Amygdala (tissue), 56 donors: Measurements from ENCODE around the gene KRT1.

Source experiments
- DNase-seq, 56 donors: peaks; one replicate each; lab custom pipeline; 2025; lab: John Stamatoyannopoulos, UW

The KRT1 gene

DNA sequence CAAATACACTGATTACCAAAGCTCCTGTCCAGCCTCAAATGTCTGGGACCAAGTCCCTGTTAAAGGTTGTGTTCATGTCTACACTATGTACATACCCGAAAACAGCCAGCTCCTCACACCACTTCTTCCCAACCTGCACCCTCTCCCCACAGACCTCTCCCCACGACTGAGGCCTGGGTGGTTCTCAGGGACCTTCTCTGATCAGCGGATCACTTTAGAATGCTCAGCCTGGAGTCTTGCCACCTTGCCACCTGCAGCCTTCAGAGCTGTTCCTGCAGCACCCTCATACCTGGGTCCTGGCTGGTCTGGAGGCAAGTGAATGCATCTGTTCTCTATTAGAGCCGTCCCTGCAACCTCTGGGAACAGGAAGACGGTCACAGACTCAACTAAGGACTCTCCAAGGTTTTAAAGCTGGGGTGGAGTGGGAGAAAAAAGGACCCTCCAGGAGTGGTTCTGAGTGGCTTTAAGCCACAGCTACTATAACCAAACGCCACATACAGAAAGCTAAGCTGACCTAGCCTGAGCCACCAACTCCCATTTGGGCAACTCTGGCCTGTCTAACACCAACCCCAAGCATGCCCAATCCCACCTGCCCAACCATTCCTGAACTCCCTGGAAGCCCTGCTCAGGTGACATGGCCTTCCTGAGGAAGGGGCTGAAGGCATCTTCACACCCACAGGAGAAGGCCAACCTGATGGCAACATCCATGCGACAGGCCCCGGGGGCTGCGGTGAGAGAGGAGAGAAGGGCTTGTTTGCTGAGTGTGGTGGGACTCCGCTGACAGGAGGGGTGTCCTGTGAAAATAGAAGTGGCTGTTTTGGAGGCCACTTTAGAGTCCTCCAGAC lies 36.8 kb downstream of the KRT1 start:
- DNase-seq = no peak

DNA sequence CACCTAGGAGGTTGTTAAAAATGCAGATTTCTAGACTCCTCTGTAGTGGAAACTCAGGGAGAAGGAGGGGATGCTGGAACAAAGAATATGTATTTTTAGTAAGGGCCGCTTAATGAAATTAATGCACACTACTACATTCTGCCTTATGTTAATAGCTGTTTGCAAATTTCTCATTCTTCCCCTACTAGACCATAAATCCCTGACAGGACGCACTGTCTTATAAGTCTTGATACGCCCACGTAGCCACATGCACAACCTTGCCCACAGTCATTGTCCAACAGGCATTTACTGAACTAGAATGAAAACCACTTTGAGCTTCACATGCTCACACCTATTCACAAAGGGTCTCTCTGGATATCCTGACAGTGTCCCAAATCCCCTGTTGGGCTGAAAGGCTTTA lies 38.7 kb downstream of the KRT1 start:
- no peak for DNase-seq

DNA sequence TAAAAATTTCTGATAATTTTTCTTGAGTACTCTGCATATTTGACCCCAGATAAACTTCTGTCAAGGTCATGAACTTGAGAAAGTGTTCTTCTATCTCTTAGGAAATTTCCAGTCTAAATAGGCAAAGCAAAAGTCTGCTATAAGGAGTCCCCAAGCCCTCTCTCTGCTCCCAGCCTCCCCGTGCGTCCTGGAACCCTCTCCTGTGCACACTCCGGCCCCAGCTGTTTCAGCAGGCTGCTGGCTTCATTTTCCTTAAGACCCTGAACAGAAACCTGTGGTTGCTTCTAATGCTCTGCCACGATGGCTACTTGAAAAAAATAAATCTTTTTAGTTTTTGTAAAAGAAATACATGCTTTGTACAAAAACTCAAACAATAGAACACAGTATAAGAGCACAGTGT lies 42.9 kb downstream of the KRT1 start:
- DNase-seq = no peak

DNA sequence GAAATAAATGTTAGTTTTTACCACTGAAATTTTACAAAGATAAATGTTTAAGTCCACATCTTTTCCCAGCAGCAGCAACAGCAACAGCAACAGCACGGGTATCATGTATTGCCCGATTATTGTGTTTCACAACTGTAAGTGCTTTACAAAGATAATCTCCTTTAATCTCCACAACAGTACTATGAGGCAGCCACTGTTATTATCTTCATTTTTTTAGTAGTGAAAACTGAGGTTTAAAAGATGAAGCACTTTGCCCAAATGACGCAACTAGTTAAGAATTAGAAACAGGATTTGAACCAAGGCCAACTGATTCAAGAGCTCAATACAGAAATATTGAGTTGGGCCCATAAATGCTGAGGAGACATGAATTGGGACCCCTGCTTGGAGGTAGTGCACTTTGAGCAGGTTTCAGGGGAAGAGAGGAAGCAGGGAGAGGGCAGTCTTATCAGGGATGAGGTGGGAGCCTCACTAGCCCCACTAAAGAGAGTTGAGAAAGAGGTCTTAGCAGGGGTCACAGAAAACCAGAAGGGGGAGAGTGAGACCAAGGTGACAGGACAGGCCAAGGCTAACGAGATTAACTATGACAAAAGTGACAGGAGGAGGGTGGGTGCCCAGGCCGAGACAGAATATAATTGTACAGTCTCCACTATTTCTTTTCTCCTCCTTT lies 43.5 kb downstream of the KRT1 start:
- no peak for DNase-seq

DNA sequence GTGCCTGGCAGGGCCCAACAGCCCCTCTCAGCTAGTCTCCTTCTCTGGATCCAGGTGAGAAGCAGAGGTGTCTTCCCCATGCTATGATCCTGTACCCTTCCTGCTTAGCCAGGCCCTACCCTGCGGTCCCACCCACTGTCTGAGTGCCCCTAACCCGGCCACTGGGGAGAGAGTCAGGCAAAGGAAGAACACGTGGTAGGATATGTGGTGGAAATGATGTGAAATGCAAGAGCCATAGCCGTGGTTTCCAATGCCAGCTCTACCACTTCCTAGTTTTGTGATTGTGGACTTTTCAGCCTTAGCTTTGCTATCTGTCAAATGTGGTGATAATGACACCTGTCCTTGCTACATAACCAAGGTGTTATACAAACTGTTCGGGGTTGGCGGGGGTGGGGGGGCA lies 44.0 kb downstream of the KRT1 start:
- DNase-seq = no peak

DNA sequence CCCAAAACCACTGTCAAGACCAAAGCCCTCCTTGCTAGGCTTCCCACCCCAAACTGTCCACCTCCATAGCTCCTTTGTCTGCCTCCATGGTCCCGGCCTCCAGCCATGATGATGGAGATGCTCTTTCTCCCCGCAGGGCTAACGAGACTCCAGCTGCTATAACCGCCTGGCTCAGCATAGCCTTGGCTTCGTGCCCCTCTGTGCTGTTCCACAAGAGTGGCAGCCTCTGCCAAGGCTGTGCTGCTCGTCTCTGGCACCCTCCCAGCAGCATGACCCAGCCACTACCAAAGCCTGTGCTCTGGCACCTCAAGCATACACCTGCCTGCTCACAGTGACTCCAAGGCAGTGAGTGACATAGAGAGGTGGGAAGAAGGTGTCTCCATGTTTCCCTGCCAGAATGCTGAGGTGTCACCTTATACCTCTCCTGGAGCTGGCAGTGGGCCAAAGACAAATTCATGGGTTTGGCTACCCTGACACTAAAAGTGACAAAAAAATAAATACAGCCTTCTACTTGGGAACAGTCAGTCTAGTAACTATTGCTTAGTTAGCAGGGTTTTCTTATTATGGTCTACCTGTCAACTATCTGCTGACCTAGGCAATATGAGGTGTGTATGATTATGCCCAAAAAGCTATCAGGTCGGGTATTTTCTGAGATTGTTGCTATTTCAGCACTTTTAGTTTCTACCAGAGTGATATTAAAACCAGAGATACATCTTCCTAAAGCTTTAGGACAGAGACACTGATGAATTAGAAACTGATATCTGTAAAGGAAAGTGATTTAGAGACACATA lies 45.7 kb downstream of the KRT1 start:
- DNase-seq = peak in 55 of 56 donors; percentile 9 to 88 (median 52)

DNA sequence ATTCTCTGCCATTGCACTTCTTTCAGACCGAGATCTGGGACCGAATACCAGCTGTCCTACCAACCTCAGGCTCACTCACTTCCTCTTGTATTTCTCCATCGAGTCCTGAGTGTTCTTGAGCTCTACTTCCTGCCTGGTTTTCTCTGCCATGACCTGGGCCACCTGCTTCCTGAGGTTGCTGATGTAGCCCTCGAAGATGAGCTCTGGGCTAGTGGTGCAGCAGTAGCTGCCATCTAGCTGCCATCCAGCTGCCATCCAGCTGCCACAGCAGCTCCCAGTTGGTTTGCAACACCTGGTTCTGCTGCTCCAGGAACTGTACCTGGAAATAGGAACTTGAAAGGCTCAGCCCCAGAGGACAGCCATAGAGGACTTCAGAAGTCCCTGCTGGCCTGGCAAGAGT lies 46.8 kb downstream of the KRT1 start:
- no peak for DNase-seq

DNA sequence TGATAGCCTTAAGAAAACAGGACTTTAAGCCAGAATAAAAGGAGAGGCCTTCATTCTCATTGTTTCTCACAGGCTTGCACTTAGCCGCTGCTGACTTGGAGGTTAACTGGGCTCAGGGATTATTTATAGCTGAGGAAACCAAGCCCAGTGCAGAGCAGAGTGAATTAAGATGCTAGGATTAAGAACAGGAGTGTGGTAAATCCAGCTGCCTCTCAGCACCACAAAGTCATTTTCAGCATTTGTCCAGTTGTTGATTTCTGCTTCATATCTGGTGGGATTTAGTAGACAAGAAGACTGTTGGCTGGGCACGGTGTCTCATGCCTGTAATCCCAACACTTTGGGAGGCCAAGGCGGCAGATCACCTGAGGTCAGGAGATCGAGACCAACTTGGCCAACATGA lies 47.6 kb downstream of the KRT1 start:
- DNase-seq = no peak

DNA sequence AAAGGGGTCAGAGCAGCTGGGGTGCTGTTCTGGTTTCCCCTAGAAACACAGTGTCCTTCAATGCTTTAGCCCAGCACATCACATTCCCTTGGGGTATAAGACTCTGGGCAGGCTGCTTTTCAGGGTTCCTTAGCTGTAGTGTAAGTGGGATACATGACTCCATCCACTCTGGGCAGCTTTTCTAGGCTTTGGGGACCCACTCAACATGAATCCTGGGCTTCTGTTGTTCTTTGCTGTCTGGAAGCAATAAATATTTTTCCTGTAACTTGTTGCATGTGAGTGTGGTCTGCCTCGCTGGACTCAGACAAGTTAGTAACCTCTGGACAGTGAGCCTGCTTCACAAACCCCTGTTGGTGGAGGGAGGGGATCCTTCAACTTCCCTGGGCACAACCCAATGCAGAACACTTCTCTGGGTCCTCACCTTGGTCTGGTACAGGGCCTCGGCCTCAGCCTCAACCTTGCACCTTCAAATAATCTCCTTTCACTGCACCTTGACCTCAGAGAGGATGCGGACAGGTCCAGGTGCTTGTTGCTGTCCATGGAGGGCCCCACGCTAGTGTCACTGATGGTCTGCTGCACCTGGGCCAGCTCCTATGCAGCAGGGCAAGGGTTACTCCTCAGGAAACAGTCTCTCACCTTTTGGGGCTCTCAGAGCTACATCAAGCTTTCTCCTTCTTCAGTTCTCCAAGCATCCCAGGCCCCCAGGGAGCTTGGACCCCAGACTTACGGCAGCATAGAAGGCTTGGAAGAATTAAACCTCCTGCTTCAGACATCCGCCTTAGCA lies 48.3 kb downstream of the KRT1 start:
- DNase-seq = no peak

DNA sequence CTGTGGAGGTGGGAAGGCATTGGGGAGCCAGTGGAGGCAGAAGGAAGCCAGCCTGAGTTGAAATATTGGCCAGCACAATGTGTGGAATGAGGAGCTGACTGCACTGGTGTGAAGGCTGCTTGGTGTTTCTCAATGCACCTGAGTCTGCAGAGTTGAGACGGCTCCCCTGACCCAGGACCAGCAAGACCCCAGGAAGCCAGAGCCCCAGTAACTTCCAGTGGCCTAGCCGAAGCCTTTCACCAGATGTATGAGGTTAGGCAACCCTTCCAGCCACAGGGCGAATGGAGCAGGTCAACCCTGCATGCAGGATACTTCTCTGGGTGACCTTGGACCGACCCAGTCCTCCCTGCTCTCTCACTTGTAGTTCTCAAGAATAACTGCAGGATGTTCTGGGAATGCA lies 48.9 kb downstream of the KRT1 start:
- no peak for DNase-seq

DNA sequence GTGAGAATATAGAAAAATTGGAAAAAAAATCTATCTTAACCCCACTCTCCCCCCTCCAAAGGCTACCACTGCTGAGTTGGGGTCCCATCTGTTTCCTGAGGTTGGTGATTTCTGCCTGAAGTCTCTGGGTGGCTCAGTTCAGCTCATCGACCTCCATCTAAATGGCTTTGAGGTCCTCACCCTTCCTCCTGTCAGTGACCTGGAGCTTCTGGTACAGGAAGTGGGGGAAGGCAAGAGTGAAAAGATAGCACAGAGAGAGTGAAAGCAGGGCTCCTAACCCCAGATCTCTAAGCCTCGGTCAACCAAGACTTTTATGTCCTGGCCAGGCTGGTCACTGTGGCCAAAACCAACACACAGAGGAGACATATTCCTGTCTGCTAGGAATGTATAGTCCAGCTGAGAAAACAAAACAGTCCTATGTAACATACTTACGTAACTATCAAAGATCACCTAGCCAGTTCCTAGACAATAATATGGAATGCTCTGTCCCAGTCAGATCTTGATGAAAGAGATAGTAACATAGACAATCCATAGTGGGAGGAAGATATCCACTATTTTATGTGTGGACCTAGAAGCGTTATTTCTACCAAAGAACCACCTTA lies 49.5 kb downstream of the KRT1 start:
- no peak for DNase-seq

DNA sequence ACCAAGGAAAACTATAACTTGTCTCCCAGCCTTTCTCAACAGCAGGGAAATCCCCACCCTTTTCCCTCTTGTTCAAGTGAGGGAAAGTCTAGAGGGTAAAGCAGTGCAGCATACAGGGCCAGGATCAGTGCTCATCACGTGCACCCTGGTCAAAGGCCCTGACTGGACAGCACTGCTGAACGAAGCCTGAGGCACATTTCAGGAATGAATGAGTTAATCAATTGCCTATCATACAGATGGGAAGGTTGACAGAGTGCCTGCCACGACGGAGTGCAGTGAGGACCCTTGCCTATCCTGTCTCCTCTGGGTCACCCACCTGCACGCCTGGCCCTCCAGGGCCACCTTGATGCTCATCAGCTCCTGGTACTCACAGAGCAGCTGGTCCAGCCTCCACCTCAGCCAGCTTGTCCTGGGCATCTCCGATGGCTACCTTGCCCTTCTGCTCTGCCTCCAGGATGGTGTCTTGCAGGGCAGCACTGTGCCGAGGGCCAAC lies 50.2 kb downstream of the KRT1 start:
- no peak for DNase-seq

DNA sequence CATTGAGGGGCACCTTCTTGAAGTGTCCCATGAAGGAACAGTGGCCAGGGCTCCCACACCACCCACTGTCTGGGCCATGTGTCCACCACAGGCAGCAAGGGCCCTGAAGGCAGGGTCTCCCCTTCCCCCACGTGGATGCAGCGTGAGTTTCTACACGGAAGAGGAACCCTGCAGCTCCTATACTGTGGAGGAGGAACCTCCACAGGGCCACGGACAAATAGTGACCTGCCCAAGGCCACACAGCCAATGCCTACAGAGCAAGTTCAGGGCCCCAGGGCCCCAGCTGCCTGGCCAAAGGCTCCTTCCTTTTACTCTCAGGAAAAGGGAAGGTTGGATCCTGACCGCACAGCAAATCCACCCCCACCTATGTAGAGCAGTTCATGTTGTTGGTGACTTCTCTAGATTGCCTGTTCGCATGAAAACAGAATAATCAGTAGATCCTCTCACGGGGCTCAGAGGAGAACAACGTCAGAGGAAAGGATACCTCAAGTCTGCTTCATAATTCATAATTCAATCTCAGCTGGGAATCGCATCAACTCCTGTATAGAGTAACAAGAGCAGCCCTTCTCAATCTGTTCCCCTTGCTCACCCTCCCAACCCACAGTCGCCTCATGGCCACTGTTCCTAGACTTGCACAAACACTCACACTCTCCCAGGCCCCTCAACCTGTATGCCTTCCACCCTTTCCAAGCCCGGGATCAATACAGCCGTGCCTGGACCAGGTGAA lies 50.8 kb downstream of the KRT1 start:
- DNase-seq = no peak

DNA sequence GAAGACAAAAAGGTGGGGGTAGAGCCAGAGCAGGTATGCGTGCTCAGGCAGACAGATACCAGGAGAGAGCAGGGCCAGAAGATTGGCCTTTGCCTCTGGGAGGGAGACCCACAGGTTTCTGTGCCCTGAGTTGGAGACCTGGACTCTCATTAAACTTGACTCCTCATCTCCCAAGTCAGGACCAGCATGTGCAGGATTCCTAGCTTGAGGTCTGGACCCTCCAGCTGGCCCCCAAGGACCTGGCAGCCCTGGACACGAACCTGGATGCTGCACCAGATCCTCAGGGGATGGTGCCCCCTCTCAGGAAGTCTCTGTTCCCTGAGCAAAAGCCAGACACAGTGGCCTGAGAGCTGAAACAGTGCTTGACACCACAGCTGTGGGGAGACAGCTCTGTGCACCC lies 51.4 kb downstream of the KRT1 start:
- DNase-seq = no peak

DNA sequence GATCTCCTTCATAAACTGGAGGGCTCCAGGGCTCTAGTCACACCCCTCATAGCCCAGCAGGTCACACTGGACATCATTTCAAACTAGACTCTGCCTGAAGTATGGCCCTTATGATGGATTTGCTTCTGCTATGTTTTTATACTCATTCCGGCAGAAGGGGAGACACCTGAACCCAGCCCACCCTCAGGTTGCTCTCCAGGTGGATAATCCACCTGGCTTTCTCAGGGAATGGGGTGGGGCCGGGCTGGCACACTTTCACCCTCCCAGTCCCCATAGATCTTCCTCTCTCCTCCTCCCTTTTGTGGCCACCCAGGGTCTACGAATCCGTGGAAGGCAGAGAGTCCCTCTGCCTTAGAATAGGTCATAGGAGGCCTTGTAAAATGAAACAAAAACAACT lies 52.1 kb downstream of the KRT1 start:
- DNase-seq = no peak

DNA sequence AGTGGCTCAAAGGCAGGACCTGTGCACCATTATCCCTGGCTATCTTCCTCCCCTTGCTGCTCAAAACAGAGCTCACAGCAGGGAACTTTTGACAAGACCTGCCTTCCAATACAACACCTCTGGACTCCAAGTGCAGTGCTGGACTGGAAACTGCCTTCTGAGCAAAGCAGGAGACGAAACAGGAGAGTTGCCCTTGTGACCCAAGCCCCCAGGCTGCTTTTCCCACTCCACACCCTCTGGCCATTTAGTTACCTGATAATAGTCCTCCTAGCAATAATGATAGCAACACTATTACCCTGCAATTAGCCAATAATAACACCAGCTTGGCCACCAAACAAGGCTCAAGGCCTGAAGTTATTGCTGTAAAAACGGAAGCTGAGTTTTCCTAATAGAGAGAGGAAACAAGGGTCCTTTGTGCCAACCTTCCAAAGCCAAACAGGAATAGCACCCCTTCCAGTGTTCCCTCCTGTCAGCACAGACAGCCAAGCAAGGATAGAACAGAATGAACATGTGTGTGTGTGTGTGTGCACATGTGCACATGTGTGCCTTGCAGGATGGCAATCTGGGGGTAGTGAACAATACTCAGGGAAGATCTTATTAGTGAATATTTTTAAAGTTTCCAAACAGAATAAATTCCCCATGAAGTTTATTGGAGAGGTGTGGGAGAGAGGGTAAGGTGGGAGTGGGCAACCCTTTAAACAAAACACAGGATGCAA lies 52.7 kb downstream of the KRT1 start:
- no peak for DNase-seq
